OCI-LY7 (cell line): ENCODE measurements around the gene CITED2. TPM values are rescaled to one million over a fixed set of nuclear protein-coding genes. Genes with fewer than 3 reads are reported as not detected.

Source experiments
- BruUV-seq: library from RNA; stranded (reverse); fragments of 400-500 nt; replicated peaks from 2 replicates; lab custom pipeline; 2021; lab: Mats Ljungman, UMichigan
- CTCF ChIA-PET: fragments of 300-600 bp; sonication (Branson Sonifier 250); formaldehyde crosslinking; loops from one replicate; lab custom pipeline; 2022; ENCODE audit warnings: antibody characterized with exemption; ENCODE audit not compliant: unreplicated experiment; lab: Charles Lee
- POLR2A ChIA-PET: fragments of 300-600 bp; sonication (Branson Sonifier 250); formaldehyde crosslinking; loops from one replicate; lab custom pipeline; 2022; ENCODE audit warnings: antibody characterized with exemption; lab: Charles Lee
- DNase-seq: peaks from one replicate; pipeline ENCODE4 v3.0.0-alpha.2; 2015; ENCODE audit warnings: low spot score
- H2AFZ ChIP-seq: fragments of 200-600 bp; sonication (generic), shearing (Covaris generic); 2 replicates; pipeline ENCODE4 v1.6.1; 2014; ENCODE audit warnings: mild to moderate bottlenecking, antibody characterized with exemption, low read length, moderate library complexity
- H3K27ac ChIP-seq: fragments of 200-600 bp; sonication (generic); 2 replicates; pipeline ENCODE4 v1.5.1; 2014; ENCODE audit warnings: mixed run types, low read depth, mild to moderate bottlenecking, moderate library complexity, low read length, inconsistent platforms; ENCODE audit not compliant: poor library complexity, severe bottlenecking
- H3K36me3 ChIP-seq: fragments of 200-600 bp; sonication (generic); 2 replicates; pipeline ENCODE4 v1.6.1; 2014; ENCODE audit warnings: mild to moderate bottlenecking, antibody characterized with exemption, low read length, moderate library complexity, mixed read lengths; ENCODE audit not compliant: insufficient read depth
- H3K4me1 ChIP-seq: fragments of 200-600 bp; sonication (generic); 2 replicates; pipeline ENCODE4 v1.5.1; 2014; ENCODE audit warnings: mild to moderate bottlenecking, low read length; ENCODE audit not compliant: insufficient read depth, poor library complexity, severe bottlenecking
- H3K4me2 ChIP-seq: fragments of 200-600 bp; sonication (generic); 2 replicates; pipeline ENCODE4 v1.6.1; 2014; ENCODE audit warnings: mild to moderate bottlenecking, low read length
- H3K4me3 ChIP-seq: fragments of 200-600 bp; sonication (generic); 2 replicates; pipeline ENCODE4 v1.5.1; 2014; ENCODE audit warnings: mild to moderate bottlenecking, low read depth, low read length; ENCODE audit not compliant: poor library complexity, severe bottlenecking
- H3K79me2 ChIP-seq: fragments of 200-600 bp; sonication (generic); 2 replicates; pipeline ENCODE4 v1.6.1; 2016; ENCODE audit warnings: low read depth, mild to moderate bottlenecking, low read length, moderate library complexity, mixed read lengths; ENCODE audit not compliant: insufficient read depth
- H3K9me2 ChIP-seq: fragments of 200-600 bp; sonication (generic); 2 replicates; pipeline ENCODE4 v1.6.1; 2016; ENCODE audit warnings: mild to moderate bottlenecking, low read length, mixed read lengths; ENCODE audit not compliant: insufficient read depth
- H3K9me3 ChIP-seq: fragments of 200-600 bp; sonication (generic); 2 replicates; pipeline ENCODE4 v1.6.1; 2014; ENCODE audit warnings: mild to moderate bottlenecking, mixed run types, low read length, mixed read lengths
- H4K20me1 ChIP-seq: fragments of 200-600 bp; sonication (generic); 2 replicates; pipeline ENCODE4 v1.6.1; 2014; ENCODE audit warnings: mild to moderate bottlenecking, antibody characterized with exemption, low read length, moderate library complexity, mixed read lengths; ENCODE audit not compliant: insufficient read depth
- CTCF ChIP-seq: fragments of 200-600 bp; sonication (generic); conservative IDR thresholded peaks from 2 replicates; pipeline ENCODE4 v1.5.1; 2014; ENCODE audit warnings: mild to moderate bottlenecking, antibody characterized with exemption, low read length, moderate library complexity, mixed read lengths
- EZH2phosphoT487 ChIP-seq: fragments of 200-600 bp; sonication (generic); IDR thresholded peaks from 2 replicates; pipeline ENCODE4 v1.6.1; 2018; ENCODE audit warnings: low read depth, borderline replicate concordance, mild to moderate bottlenecking, mixed run types, antibody characterized with exemption, low read length, moderate library complexity, mixed read lengths
- intact Hi-C: fragments of 100-400 bp; cut with micrococcal nuclease; formaldehyde crosslinking; loops from one replicate; pipeline ENCODE4 v1.10.0; 2022; ENCODE audit not compliant: unreplicated experiment
- total RNA-seq, 2 experiments: library from RNA; depleted of rRNA in 1 of 2; stranded (reverse); fragments of >200 nt in 1 of 2; shearing (Covaris generic) in 1 of 2; gene quantifications; 2 replicates each; pipeline ENCODE4 v1.2.3, GENCODE V29; 2014 to 2022

The CITED2 gene
- total RNA-seq, 2 experiments from 2014 or later: 35.0 to 40.1 TPM

- Histone ChIP-seq H3K9me2 (no peaks in the 10 kb centered on the region), H3K4me2 (no peak overlapping the region), H3K9me3 (peaks cover 4% of the 10 kb centered on the region; the same call in 1 of the 2 replicates), H3K27ac (no peak overlapping the region), H3K4me1 (peaks cover 16% of the 10 kb centered on the region), H3K4me3 (no peak overlapping the region), H4K20me1 (no peaks in the 10 kb centered on the region), H3K79me2 (no peaks in the 10 kb centered on the region), H3K36me3 (0 out of 2 replicates have a peak, but pooled peaks cover 7% of the 10 kb centered on the region), H2AFZ (no peak overlapping the region)
- POLR2A ChIA-PET: interaction anchor here (0.6 to 1.2 kb wide), 3 partner anchors 12 to 171 kb away, joined by 3 to 4 read pairs (median 3); no protein-coding TSS in a partner anchor
- intact Hi-C loops: no loop called here
- BruUV-seq: no TSS peak
- CTCF ChIA-PET: no interaction called here
- no peak for DNase-seq
- TF ChIP-seq CTCF (no peak), EZH2phosphoT487 (no peak)
These were observed 31.2 kb downstream of the CITED2 start for GRCh38 chr6:139343052-139343750.

GRCh38 chr6:139341060-139341459 lies 33.4 kb downstream of the CITED2 start:
- ChIA-PET POLR2A (interaction anchor here (0.7 kb wide), 2 partner anchors 40 to 103 kb away, joined by 3 read pairs; no protein-coding TSS in a partner anchor), CTCF (no interaction called here)
- H3K4me1 ChIP-seq: peaks cover 27% of the 10 kb centered on the region
- no peaks in the 10 kb centered on the region for H3K9me2 ChIP-seq
- intact Hi-C loops: no loop called here
- DNase-seq: no peak
- peaks cover 4% of the 10 kb centered on the region; the same call in 1 of the 2 replicates for H3K9me3 ChIP-seq
- H3K27ac ChIP-seq: no peak overlapping the region
- H3K4me2 ChIP-seq: no peak overlapping the region
- H3K4me3 ChIP-seq: no peak overlapping the region
- 0 out of 2 replicates have a peak, but pooled peaks cover 12% of the 10 kb centered on the region for H3K36me3 ChIP-seq
- no peaks in the 10 kb centered on the region for H4K20me1 ChIP-seq
- no peak for TF ChIP-seq CTCF
- TF ChIP-seq EZH2phosphoT487: no peak
- H2AFZ ChIP-seq: no peak overlapping the region
- H3K79me2 ChIP-seq: no peaks in the 10 kb centered on the region
- BruUV-seq: no TSS peak

- no peak overlapping the region for H3K4me3 ChIP-seq
- TF ChIP-seq CTCF (no peak), EZH2phosphoT487 (no peak)
- H3K4me2 ChIP-seq: no peak overlapping the region
- no peaks in the 10 kb centered on the region for H3K9me2 ChIP-seq
- intact Hi-C loops: no loop called here
- BruUV-seq: no TSS peak
- H3K27ac ChIP-seq: no peak overlapping the region
- peaks cover 37% of the 10 kb centered on the region for H3K4me1 ChIP-seq
- no peaks in the 10 kb centered on the region for H3K79me2 ChIP-seq
- ChIA-PET CTCF (no interaction called here), POLR2A (interaction anchor here (0.5 to 7.3 kb wide), 8 partner anchors 8 to 102 kb away, joined by 3 to 61 read pairs (median 4); partner anchors contain the start of gene TXLNB)
- no peak for DNase-seq
- peaks cover 4% of the 10 kb centered on the region; the same call in 1 of the 2 replicates for H3K9me3 ChIP-seq
- H3K36me3 ChIP-seq: 0 out of 2 replicates have a peak, but pooled peaks cover 5% of the 10 kb centered on the region
- no peak overlapping the region for H2AFZ ChIP-seq
- no peaks in the 10 kb centered on the region for H4K20me1 ChIP-seq
These were observed 35.7 kb downstream of the CITED2 start for GRCh38 chr6:139338795-139339194.
